ENCODE measurements around the gene CHRNA4.

The CHRNA4 gene

DNA sequence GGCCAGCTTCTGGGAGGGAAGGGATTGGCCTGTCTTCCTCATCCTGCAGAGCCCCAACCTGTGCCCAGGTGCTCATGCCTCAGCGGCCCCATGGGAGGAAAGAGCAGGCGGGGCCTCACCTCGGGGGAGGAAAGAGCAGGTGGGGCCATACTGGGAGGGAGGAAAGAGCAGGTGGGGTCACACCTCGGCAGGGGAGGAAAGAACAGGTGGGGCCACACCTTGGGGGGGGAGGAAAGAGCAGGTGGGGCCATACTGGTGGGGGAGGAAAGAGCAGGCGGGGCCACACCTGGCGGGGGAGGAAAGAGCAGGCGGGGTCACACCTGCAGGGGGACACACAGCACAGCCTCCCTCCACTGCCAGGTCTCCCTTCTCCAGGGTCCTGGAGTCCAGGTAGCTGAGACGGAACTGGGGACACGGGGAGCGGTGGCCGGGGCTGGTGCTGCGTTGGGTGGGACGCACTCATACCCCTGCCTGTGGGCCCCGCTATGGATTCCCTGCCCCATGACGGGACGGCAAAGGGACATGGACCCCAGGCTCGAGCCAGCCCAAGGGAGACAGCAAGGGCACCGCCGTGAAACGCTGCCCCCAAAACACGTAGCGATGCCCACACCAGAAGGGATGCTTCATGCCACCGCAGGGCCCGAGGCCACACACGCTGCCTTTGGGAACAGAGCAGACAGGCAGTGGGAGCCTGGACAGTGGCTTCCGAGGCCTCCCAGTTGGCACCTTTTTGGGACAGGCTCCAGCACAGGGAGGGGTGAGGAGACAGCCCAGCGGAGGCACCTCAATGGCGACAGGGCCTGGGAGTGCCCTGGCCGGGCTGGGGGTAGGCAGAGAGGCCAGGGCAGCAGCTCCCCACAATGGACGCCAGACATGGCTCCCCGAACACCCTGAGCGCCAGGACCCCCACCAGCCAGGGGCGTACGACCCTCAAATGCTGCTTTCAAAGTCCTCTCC, 43.3 kb upstream of the CHRNA4 start:
- H3K36me3 ChIP-seq (ENCODE audit: insufficient read depth): no peaks in the 10 kb centered on the region
- H3K79me2 ChIP-seq (ENCODE audit: insufficient read depth, low read depth): no peaks in the 10 kb centered on the region
- H3K4me2 ChIP-seq: no peak overlapping the region
- H3K4me1 ChIP-seq (ENCODE audit: low read depth, poor library complexity, severe bottlenecking): no peaks in the 10 kb centered on the region
- no peak overlapping the region for H2AFZ ChIP-seq (ENCODE audit: low read depth)
- H4K20me1 ChIP-seq (ENCODE audit: insufficient read depth): no peaks in the 10 kb centered on the region
- H3K27me3 ChIP-seq (ENCODE audit: insufficient read depth, low read depth): peaks cover 100% of the 10 kb centered on the region
- H3K27ac ChIP-seq: no peak overlapping the region
- H3K4me3 ChIP-seq (IDR thresholded peaks at IDR 0.05; ENCODE audit: insufficient read depth, low read depth, low read length): no peak overlapping the region
- no peak overlapping the region for H3K9ac ChIP-seq
- TF ChIP-seq, protein P1, sequence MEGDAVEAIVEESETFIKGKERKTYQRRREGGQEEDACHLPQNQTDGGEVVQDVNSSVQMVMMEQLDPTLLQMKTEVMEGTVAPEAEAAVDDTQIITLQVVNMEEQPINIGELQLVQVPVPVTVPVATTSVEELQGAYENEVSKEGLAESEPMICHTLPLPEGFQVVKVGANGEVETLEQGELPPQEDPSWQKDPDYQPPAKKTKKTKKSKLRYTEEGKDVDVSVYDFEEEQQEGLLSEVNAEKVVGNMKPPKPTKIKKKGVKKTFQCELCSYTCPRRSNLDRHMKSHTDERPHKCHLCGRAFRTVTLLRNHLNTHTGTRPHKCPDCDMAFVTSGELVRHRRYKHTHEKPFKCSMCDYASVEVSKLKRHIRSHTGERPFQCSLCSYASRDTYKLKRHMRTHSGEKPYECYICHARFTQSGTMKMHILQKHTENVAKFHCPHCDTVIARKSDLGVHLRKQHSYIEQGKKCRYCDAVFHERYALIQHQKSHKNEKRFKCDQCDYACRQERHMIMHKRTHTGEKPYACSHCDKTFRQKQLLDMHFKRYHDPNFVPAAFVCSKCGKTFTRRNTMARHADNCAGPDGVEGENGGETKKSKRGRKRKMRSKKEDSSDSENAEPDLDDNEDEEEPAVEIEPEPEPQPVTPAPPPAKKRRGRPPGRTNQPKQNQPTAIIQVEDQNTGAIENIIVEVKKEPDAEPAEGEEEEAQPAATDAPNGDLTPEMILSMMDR (conservative IDR thresholded peaks at IDR 0.05; ENCODE audit: low read depth, low read length): no peak

DNA sequence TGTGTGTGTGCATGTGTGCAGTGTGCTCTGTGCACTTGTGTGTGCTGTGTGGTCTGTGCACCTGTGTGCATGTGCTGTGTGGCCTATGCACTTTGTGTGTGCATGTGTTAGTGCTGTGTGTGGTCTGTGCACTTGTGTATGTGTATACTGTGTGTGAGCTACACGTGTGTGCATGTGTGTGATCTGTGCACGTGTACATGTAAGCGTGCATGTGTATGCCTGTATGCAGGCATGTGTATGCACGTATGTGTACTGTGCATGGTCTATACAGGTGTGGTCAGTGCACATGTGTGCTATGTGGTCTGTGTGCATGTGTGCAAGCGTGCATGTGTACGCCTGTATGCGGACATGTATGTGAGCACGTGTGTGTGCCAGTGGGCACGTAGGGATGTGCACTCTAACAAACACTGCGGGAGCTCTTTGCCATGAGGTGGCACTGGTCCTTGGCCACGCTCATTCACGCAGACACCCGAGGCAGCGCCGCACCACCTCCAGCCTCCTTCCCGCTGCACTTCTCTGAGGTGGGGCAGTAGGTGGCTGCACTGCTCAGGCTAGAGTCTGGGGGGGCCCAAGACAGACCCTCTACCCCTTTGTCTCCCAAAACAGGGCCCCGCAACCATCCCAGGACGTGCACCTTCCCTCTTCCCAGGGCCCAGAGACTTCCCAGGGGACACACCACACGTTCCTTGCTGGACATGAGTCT, 42.4 kb upstream of the CHRNA4 start:
- Histone ChIP-seq H3K4me1 (ENCODE audit: low read depth, poor library complexity, severe bottlenecking) (no peaks in the 10 kb centered on the region), H3K79me2 (ENCODE audit: insufficient read depth, low read depth) (no peaks in the 10 kb centered on the region), H3K4me3 (IDR thresholded peaks at IDR 0.05; ENCODE audit: insufficient read depth, low read depth, low read length) (no peak overlapping the region), H4K20me1 (ENCODE audit: insufficient read depth) (no peaks in the 10 kb centered on the region), H3K4me2 (no peak overlapping the region), H3K27ac (no peak overlapping the region), H3K9ac (no peak overlapping the region), H2AFZ (ENCODE audit: low read depth) (no peak overlapping the region), H3K27me3 (ENCODE audit: insufficient read depth, low read depth) (peaks cover 99% of the 10 kb centered on the region), H3K36me3 (ENCODE audit: insufficient read depth) (no peaks in the 10 kb centered on the region)
- TF ChIP-seq, protein P1 (conservative IDR thresholded peaks at IDR 0.05; ENCODE audit: low read depth, low read length): no peak

DNA sequence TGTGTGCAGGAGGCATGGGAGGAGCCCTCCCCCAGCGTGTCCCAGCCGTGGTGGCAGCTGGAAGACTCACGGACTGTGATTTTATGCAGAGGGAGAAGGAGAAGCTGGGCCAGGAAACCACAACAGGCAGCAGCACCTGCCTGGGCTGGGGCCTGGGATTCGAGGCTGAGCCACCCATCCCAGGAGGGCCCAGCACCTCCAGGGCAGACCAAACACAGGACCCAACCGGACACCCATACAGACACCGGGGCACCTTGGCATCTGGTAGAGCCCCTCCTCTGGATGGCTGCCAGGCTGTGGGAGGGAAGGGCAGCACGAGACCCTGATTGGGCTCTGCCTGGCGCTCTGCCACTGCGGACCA, 41.7 kb upstream of the CHRNA4 start:
- no peak overlapping the region for H3K4me2 ChIP-seq
- H3K36me3 ChIP-seq (ENCODE audit: insufficient read depth): no peaks in the 10 kb centered on the region
- H2AFZ ChIP-seq (ENCODE audit: low read depth): no peak overlapping the region
- H3K79me2 ChIP-seq (ENCODE audit: insufficient read depth, low read depth): no peaks in the 10 kb centered on the region
- H3K4me3 ChIP-seq (IDR thresholded peaks at IDR 0.05; ENCODE audit: insufficient read depth, low read depth, low read length): no peak overlapping the region
- H3K27me3 ChIP-seq (ENCODE audit: insufficient read depth, low read depth): peaks cover 99% of the 10 kb centered on the region
- no peak overlapping the region for H3K9ac ChIP-seq
- TF ChIP-seq, protein P1 (conservative IDR thresholded peaks at IDR 0.05; ENCODE audit: low read depth, low read length): no peak
- no peak overlapping the region for H3K27ac ChIP-seq
- no peaks in the 10 kb centered on the region for H3K4me1 ChIP-seq (ENCODE audit: low read depth, poor library complexity, severe bottlenecking)
- H4K20me1 ChIP-seq (ENCODE audit: insufficient read depth): no peaks in the 10 kb centered on the region

- Histone ChIP-seq H3K27me3 (ENCODE audit: insufficient read depth, low read depth) (peaks cover 99% of the 10 kb centered on the region), H3K4me2 (no peak overlapping the region)
These were observed 41.2 kb upstream of the CHRNA4 start for GRCh38 chr20:63402181-63402859.

More at GRCh38 chr20:63402181-63402859, 41.2 kb upstream of the CHRNA4 start:
- no peaks in the 10 kb centered on the region for H3K79me2 ChIP-seq (ENCODE audit: insufficient read depth, low read depth)
- no peaks in the 10 kb centered on the region for H3K36me3 ChIP-seq (ENCODE audit: insufficient read depth)
- TF ChIP-seq, protein P1 (conservative IDR thresholded peaks at IDR 0.05; ENCODE audit: low read depth, low read length): no peak
- no peaks in the 10 kb centered on the region for H3K4me1 ChIP-seq (ENCODE audit: low read depth, poor library complexity, severe bottlenecking)
- H4K20me1 ChIP-seq (ENCODE audit: insufficient read depth): no peaks in the 10 kb centered on the region
- no peak overlapping the region for H2AFZ ChIP-seq (ENCODE audit: low read depth)
- H3K4me3 ChIP-seq (IDR thresholded peaks at IDR 0.05; ENCODE audit: insufficient read depth, low read depth, low read length): no peak overlapping the region
- H3K27ac ChIP-seq: no peak overlapping the region
- H3K9ac ChIP-seq: no peak overlapping the region
